OCI-LY1 (cell line): ENCODE measurements around the gene PDZD2.

Experiments
- H2AFZ ChIP-seq: fragments of 200-600 bp; sonication (generic), shearing (Covaris generic); 2 replicates; pipeline ENCODE4 v1.6.0; 2014; ENCODE audit warnings: antibody characterized with exemption, mild to moderate bottlenecking, low read length
- H3F3A ChIP-seq: fragments of 200-600 bp; sonication (generic), shearing (Covaris generic); 2 replicates; pipeline ENCODE4 v1.6.0; 2014; ENCODE audit warnings: mild to moderate bottlenecking, antibody characterized with exemption, low read length, moderate library complexity; ENCODE audit not compliant: insufficient read depth
- H3K27ac ChIP-seq: fragments of 200-600 bp; sonication (generic); 2 replicates; pipeline ENCODE4 v1.5.1; 2014; ENCODE audit warnings: low read length, mixed run types, mild to moderate bottlenecking, low read depth; ENCODE audit not compliant: poor library complexity, severe bottlenecking
- H3K27me3 ChIP-seq: fragments of 200-600 bp; sonication (generic); 2 replicates; pipeline ENCODE4 v1.6.0; 2014; ENCODE audit warnings: antibody characterized with exemption, mild to moderate bottlenecking, low read length, moderate library complexity; ENCODE audit not compliant: insufficient read depth
- H3K36me3 ChIP-seq: fragments of 200-600 bp; sonication (generic); 2 replicates; pipeline ENCODE4 v1.6.1; 2014; ENCODE audit warnings: mild to moderate bottlenecking, antibody characterized with exemption, low read length, moderate library complexity, mixed read lengths; ENCODE audit not compliant: insufficient read depth
- H3K4me1 ChIP-seq: fragments of 200-600 bp; sonication (generic); 2 replicates; pipeline ENCODE4 v1.5.1; 2014; ENCODE audit warnings: mild to moderate bottlenecking, low read length, moderate library complexity; ENCODE audit not compliant: insufficient read depth, severe bottlenecking
- H3K4me2 ChIP-seq: fragments of 200-600 bp; sonication (generic), shearing (Covaris generic); 2 replicates; pipeline ENCODE4 v1.6.1; 2014; ENCODE audit warnings: low read length
- H3K4me3 ChIP-seq: fragments of 200-600 bp; sonication (generic); 2 replicates; pipeline ENCODE4 v1.5.1; 2014; ENCODE audit warnings: low read length, low read depth, mild to moderate bottlenecking, mixed read lengths; ENCODE audit not compliant: poor library complexity, severe bottlenecking
- H3K79me2 ChIP-seq: fragments of 200-600 bp; shearing (Covaris generic); 2 replicates; pipeline ENCODE4 v1.6.1; 2016; ENCODE audit warnings: mixed run types, low read length, mixed read lengths; ENCODE audit not compliant: insufficient read depth
- H3K9ac ChIP-seq: fragments of 200-600 bp; sonication (generic), shearing (Covaris generic); 2 replicates; pipeline ENCODE4 v1.6.1; 2014; ENCODE audit warnings: mild to moderate bottlenecking, low read length, mixed read lengths
- H3K9me2 ChIP-seq: fragments of 200-600 bp; sonication (generic), shearing (Covaris generic); 2 replicates; pipeline ENCODE4 v1.6.1; 2014; ENCODE audit warnings: low read depth, mild to moderate bottlenecking, low read length, mixed read lengths
- H3K9me3 ChIP-seq: fragments of 200-600 bp; shearing (Covaris generic); 2 replicates; pipeline ENCODE4 v1.6.1; 2014; ENCODE audit warnings: low read length, mixed read lengths
- H4K20me1 ChIP-seq: fragments of 200-600 bp; sonication (generic), shearing (Covaris generic); 2 replicates; pipeline ENCODE4 v1.6.0; 2016; ENCODE audit warnings: mild to moderate bottlenecking, low read length; ENCODE audit not compliant: insufficient read depth
- CTCF ChIP-seq: fragments of 200-600 bp; sonication (generic), shearing (Covaris generic); IDR thresholded peaks from 2 replicates; pipeline ENCODE4 v1.5.1; 2017; ENCODE audit warnings: mild to moderate bottlenecking, antibody characterized with exemption, low read length, moderate library complexity, mixed read lengths
- EZH2 ChIP-seq: fragments of 200-600 bp; sonication (generic), shearing (Covaris generic); IDR thresholded peaks from 2 replicates; pipeline ENCODE4 v1.8.0; 2017; ENCODE audit warnings: borderline replicate concordance, mixed run types, mild to moderate bottlenecking, antibody characterized with exemption, low read length, moderate library complexity, mixed read lengths

The PDZD2 gene

GRCh38 chr5:31962351-31962751 lies 323.4 kb downstream of the PDZD2 start:
- H3K4me1 ChIP-seq = no peaks in the 10 kb centered on the region
- no peak overlapping the region for H3K27ac ChIP-seq
- H3F3A ChIP-seq = no peaks in the 10 kb centered on the region
- H3K27me3 ChIP-seq = no peaks in the 10 kb centered on the region
- no peaks in the 10 kb centered on the region for H4K20me1 ChIP-seq
- no peaks in the 10 kb centered on the region; the same call in 1 of the 2 replicates for H3K36me3 ChIP-seq
- no peaks in the 10 kb centered on the region for H3K9me3 ChIP-seq
- no peaks in the 10 kb centered on the region for H3K9me2 ChIP-seq
- H3K4me3 ChIP-seq = no peak overlapping the region
- no peak overlapping the region for H3K9ac ChIP-seq
- H2AFZ ChIP-seq = no peak overlapping the region
- H3K79me2 ChIP-seq = no peaks in the 10 kb centered on the region
- no peak for TF ChIP-seq CTCF
- no peak for TF ChIP-seq EZH2
- no peak overlapping the region for H3K4me2 ChIP-seq

- Histone ChIP-seq H3K9me2 (no peaks in the 10 kb centered on the region), H3K4me3 (no peak overlapping the region), H3K4me2 (no peak overlapping the region), H4K20me1 (no peaks in the 10 kb centered on the region), H3K27me3 (no peaks in the 10 kb centered on the region), H3K9ac (no peak overlapping the region), H3K27ac (no peak overlapping the region), H3F3A (no peaks in the 10 kb centered on the region), H3K9me3 (no peaks in the 10 kb centered on the region), H3K79me2 (no peaks in the 10 kb centered on the region), H2AFZ (no peak overlapping the region), H3K36me3 (no peaks in the 10 kb centered on the region; the same call in 1 of the 2 replicates), H3K4me1 (no peaks in the 10 kb centered on the region)
- no peak for TF ChIP-seq EZH2
- TF ChIP-seq CTCF = no peak
These were observed 324.0 kb downstream of the PDZD2 start for GRCh38 chr5:31962871-31963307.

DNA sequence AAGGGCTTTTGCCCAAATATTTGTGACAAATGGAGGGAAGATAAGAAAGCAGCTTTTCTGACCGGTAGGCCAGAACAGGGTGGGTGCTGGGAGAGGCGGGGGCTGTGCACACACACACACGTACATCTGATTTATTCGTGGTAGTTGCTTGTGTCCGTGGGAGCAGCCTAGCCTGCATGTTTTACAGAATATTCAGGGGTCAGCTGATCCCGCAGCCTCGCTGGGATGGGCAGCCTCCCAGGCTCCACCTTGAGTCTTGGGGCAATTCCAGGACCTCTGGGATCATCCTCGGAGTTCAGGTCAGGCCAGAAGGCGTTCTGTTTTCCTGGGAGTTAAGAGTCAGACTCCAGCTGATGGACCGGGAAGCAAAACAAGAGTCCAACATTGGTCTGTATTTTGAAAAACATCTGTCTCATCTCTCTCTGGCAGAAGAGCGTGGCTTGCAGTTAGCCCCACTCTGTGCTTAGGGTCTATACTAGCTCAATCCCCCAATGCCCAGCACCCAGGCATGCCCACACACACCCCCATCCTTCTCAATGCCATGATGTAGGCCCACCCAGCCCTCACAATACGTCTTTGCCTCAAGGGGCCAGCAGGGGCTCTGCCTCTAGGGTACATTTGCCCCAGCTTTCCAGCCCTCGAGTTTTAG lies 324.6 kb downstream of the PDZD2 start:
- Histone ChIP-seq H3K9me3 (no peaks in the 10 kb centered on the region), H3K27me3 (no peaks in the 10 kb centered on the region), H3K4me1 (no peaks in the 10 kb centered on the region), H3K9ac (no peak overlapping the region), H3K4me2 (no peak overlapping the region), H3K27ac (no peak overlapping the region), H3K9me2 (no peaks in the 10 kb centered on the region), H3K4me3 (no peak overlapping the region), H3K79me2 (no peaks in the 10 kb centered on the region), H3K36me3 (no peaks in the 10 kb centered on the region; the same call in 1 of the 2 replicates), H2AFZ (no peak overlapping the region), H4K20me1 (no peaks in the 10 kb centered on the region), H3F3A (no peaks in the 10 kb centered on the region)
- TF ChIP-seq CTCF = no peak
- TF ChIP-seq EZH2 = no peak
